ENCODE data around the gene CACTIN. TPM values are rescaled to one million over a fixed set of nuclear protein-coding genes. Genes with fewer than 3 reads are reported as not detected.

The CACTIN gene
- polyA plus RNA-seq, 1 of the 3 experiments (the other 2 are of a cell fraction): 36.4 TPM

DNA sequence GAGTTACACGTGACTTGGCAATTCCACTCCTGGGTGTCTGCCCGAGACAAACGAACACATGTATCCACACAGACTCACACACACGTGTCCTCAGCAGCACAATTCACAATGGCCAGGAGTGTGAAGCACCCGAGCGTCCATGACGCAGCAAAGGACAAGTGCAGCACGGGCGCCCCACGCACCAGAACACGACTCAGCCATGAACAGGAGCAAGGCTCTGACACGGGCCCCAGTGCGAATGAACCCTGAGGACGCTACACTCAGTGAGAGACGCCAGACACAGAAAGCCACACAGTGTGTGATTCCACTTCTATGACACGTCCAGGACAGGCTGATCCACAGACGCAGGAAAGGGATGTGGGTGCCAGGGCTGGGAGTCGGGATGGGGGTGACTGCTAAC is 37.2 kb upstream of the CACTIN start:
- DNase-seq: no peak
- Histone ChIP-seq H3K27ac (ENCODE audit: low read depth in 2 of 2, low read length in 1 of 2) (no peak overlapping the region), H3K9me2 (no peaks in the 10 kb centered on the region), H3K4me1 (ENCODE audit: control insufficient read depth in 1 of 2, insufficient read depth in 2 of 2, low read depth in 1 of 2, low read length in 1 of 2) (peaks cover 0 to 2% of the 10 kb centered on the region in 2 experiments; a peak in 1 of 4 replicates), H3K4me2 (no peak overlapping the region), H3K4me3 (ENCODE audit: low read depth in 2 of 2, low read length in 1 of 2) (no peak overlapping the region), H3K9ac (no peak overlapping the region), H2AFZ (ENCODE audit: low read depth) (no peak overlapping the region), H3K79me2 (ENCODE audit: insufficient read depth) (no peaks in the 10 kb centered on the region), H3K9me3 (no peaks in the 10 kb centered on the region), H3K27me3 (ENCODE audit: insufficient read depth) (no peaks in the 10 kb centered on the region), H4K20me1 (ENCODE audit: insufficient read depth) (peaks cover 8% of the 10 kb centered on the region), H3K36me3 (replicated peaks in 1 of 2; ENCODE audit: control insufficient read depth in 1 of 2, insufficient read depth in 2 of 2, low read length in 1 of 2) (peaks cover 0 to 11% of the 10 kb centered on the region in 2 experiments), H3F3A (replicated peaks; ENCODE audit: insufficient read depth) (no peaks in the 10 kb centered on the region)
- 96% methylated on average over 18 of the region's 18 CpGs for WGBS (ENCODE audit: low lambda C conversion rate)
- ChIA-PET CTCF (no interaction called here), POLR2A (no interaction called here)
- no peak for TF ChIP-seq SIN3A (IDR thresholded peaks at IDR 0.05; ENCODE audit: borderline replicate concordance, low read depth, low read length)
- no peak for TF ChIP-seq YY1 (IDR thresholded peaks at IDR 0.05; ENCODE audit: low read depth)
- no peak for TF ChIP-seq TAF1 (IDR thresholded peaks at IDR 0.05; ENCODE audit: borderline replicate concordance, low read depth, low read length)
- TF ChIP-seq SMC3 (IDR thresholded peaks at IDR 0.05; ENCODE audit: low read depth, low read length): no peak
- no peak for TF ChIP-seq GATA2 (CRISPR knock-in tag; IDR thresholded peaks at IDR 0.05)
- TF ChIP-seq, protein P1, sequence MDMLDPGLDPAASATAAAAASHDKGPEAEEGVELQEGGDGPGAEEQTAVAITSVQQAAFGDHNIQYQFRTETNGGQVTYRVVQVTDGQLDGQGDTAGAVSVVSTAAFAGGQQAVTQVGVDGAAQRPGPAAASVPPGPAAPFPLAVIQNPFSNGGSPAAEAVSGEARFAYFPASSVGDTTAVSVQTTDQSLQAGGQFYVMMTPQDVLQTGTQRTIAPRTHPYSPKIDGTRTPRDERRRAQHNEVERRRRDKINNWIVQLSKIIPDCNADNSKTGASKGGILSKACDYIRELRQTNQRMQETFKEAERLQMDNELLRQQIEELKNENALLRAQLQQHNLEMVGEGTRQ (IDR thresholded peaks at IDR 0.05; ENCODE audit: borderline replicate concordance, low read depth, low read length): no peak
- no peak for TF ChIP-seq MXI1 (IDR thresholded peaks at IDR 0.05; ENCODE audit: low read depth, low read length)
- TF ChIP-seq, protein P2, sequence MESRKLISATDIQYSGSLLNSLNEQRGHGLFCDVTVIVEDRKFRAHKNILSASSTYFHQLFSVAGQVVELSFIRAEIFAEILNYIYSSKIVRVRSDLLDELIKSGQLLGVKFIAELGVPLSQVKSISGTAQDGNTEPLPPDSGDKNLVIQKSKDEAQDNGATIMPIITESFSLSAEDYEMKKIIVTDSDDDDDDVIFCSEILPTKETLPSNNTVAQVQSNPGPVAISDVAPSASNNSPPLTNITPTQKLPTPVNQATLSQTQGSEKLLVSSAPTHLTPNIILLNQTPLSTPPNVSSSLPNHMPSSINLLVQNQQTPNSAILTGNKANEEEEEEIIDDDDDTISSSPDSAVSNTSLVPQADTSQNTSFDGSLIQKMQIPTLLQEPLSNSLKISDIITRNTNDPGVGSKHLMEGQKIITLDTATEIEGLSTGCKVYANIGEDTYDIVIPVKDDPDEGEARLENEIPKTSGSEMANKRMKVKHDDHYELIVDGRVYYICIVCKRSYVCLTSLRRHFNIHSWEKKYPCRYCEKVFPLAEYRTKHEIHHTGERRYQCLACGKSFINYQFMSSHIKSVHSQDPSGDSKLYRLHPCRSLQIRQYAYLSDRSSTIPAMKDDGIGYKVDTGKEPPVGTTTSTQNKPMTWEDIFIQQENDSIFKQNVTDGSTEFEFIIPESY (IDR thresholded peaks at IDR 0.05; ENCODE audit: borderline replicate concordance, low read depth): no peak
- TF ChIP-seq, protein P3, sequence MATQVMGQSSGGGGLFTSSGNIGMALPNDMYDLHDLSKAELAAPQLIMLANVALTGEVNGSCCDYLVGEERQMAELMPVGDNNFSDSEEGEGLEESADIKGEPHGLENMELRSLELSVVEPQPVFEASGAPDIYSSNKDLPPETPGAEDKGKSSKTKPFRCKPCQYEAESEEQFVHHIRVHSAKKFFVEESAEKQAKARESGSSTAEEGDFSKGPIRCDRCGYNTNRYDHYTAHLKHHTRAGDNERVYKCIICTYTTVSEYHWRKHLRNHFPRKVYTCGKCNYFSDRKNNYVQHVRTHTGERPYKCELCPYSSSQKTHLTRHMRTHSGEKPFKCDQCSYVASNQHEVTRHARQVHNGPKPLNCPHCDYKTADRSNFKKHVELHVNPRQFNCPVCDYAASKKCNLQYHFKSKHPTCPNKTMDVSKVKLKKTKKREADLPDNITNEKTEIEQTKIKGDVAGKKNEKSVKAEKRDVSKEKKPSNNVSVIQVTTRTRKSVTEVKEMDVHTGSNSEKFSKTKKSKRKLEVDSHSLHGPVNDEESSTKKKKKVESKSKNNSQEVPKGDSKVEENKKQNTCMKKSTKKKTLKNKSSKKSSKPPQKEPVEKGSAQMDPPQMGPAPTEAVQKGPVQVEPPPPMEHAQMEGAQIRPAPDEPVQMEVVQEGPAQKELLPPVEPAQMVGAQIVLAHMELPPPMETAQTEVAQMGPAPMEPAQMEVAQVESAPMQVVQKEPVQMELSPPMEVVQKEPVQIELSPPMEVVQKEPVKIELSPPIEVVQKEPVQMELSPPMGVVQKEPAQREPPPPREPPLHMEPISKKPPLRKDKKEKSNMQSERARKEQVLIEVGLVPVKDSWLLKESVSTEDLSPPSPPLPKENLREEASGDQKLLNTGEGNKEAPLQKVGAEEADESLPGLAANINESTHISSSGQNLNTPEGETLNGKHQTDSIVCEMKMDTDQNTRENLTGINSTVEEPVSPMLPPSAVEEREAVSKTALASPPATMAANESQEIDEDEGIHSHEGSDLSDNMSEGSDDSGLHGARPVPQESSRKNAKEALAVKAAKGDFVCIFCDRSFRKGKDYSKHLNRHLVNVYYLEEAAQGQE (IDR thresholded peaks at IDR 0.05; ENCODE audit: low read depth, low read length): no peak
- no peak for TF ChIP-seq GABPA (IDR thresholded peaks at IDR 0.05; ENCODE audit: low read depth)
- no peak for TF ChIP-seq RFX5 (IDR thresholded peaks at IDR 0.05; ENCODE audit: low read length)
- TF ChIP-seq TEAD4 (IDR thresholded peaks at IDR 0.05; ENCODE audit: borderline replicate concordance, insufficient read depth): no peak
- no peak for TF ChIP-seq FOXM1 (IDR thresholded peaks at IDR 0.05; ENCODE audit: low read depth)
- TF ChIP-seq, protein P4, sequence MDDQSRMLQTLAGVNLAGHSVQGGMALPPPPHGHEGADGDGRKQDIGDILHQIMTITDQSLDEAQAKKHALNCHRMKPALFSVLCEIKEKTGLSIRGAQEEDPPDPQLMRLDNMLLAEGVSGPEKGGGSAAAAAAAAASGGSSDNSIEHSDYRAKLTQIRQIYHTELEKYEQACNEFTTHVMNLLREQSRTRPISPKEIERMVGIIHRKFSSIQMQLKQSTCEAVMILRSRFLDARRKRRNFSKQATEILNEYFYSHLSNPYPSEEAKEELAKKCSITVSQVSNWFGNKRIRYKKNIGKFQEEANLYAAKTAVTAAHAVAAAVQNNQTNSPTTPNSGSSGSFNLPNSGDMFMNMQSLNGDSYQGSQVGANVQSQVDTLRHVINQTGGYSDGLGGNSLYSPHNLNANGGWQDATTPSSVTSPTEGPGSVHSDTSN (IDR thresholded peaks at IDR 0.05): no peak
- TF ChIP-seq, protein P5, sequence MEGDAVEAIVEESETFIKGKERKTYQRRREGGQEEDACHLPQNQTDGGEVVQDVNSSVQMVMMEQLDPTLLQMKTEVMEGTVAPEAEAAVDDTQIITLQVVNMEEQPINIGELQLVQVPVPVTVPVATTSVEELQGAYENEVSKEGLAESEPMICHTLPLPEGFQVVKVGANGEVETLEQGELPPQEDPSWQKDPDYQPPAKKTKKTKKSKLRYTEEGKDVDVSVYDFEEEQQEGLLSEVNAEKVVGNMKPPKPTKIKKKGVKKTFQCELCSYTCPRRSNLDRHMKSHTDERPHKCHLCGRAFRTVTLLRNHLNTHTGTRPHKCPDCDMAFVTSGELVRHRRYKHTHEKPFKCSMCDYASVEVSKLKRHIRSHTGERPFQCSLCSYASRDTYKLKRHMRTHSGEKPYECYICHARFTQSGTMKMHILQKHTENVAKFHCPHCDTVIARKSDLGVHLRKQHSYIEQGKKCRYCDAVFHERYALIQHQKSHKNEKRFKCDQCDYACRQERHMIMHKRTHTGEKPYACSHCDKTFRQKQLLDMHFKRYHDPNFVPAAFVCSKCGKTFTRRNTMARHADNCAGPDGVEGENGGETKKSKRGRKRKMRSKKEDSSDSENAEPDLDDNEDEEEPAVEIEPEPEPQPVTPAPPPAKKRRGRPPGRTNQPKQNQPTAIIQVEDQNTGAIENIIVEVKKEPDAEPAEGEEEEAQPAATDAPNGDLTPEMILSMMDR (IDR thresholded peaks at IDR 0.05): no peak
- TF ChIP-seq POLR2AphosphoS5 (IDR thresholded peaks at IDR 0.05; ENCODE audit: low read depth, low read length): no peak
- TF ChIP-seq RXRA (IDR thresholded peaks at IDR 0.05; ENCODE audit: borderline replicate concordance, low read depth): no peak
- TF ChIP-seq NRF1 (IDR thresholded peaks at IDR 0.05; ENCODE audit: low read depth, low read length): no peak
- TF ChIP-seq, protein P6, sequence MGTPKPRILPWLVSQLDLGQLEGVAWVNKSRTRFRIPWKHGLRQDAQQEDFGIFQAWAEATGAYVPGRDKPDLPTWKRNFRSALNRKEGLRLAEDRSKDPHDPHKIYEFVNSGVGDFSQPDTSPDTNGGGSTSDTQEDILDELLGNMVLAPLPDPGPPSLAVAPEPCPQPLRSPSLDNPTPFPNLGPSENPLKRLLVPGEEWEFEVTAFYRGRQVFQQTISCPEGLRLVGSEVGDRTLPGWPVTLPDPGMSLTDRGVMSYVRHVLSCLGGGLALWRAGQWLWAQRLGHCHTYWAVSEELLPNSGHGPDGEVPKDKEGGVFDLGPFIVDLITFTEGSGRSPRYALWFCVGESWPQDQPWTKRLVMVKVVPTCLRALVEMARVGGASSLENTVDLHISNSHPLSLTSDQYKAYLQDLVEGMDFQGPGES (IDR thresholded peaks at IDR 0.05; ENCODE audit: low read depth, low read length): no peak
